ENCODE measurements around the gene ESR1. TPM values are rescaled to one million over a fixed set of nuclear protein-coding genes. Genes with fewer than 3 reads are reported as not detected.

ESR1 gene
- total RNA-seq, 1 experiment from 2014 or later: not detected

DNA sequence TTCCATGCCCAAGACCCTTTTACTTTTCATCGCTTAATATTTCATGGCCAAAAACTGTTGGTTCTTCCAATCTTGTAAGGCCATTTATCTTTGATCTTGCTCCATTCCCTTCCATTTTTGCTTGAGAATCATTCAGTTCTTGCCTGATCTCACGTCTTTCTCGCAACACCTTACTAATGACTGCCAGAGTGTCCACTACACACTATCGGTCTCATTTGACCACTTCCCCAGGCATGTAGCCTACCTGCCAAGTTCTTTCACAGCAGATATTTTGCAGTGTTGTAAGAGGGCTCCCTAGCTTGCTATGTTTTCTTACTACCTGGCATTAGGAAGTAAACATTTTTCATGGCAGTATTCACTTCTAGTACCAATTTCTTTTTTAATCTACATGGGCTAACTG is 248.0 kb downstream of the ESR1 start:
- no peak overlapping the region for H2BK20ac ChIP-seq (ENCODE audit: low read depth, low read length, poor library complexity, severe bottlenecking)
- H4K20me1 ChIP-seq (ENCODE audit: control insufficient read depth, insufficient read depth, insufficient read length): no peaks in the 10 kb centered on the region
- H3K9ac ChIP-seq (ENCODE audit: extremely low read depth, insufficient read length, low read length): no peak overlapping the region
- Mint-ChIP-seq H3K27ac (no peak overlapping the region), H3K36me3 (ENCODE audit: insufficient read depth in 1 of 3, low read depth in 3 of 3) (no peaks in the 10 kb centered on the region), H3K9me3 (no peaks in the 10 kb centered on the region), H3K4me1 (peaks cover 13 to 16% of the 10 kb centered on the region in 2 experiments), H3K27me3 (ENCODE audit: low read depth) (no peaks in the 10 kb centered on the region), H3K4me3 (no peak overlapping the region)
- no peak overlapping the region for H4K8ac ChIP-seq (replicated peaks; ENCODE audit: insufficient read length, low read depth, low read length)
- no peak overlapping the region for H2AK5ac ChIP-seq (ENCODE audit: insufficient read length, low read length)
- H3T11ph ChIP-seq (ENCODE audit: low read length): no peak overlapping the region
- H2AFZ ChIP-seq (ENCODE audit: low read length): no peak overlapping the region
- WGBS (ENCODE audit: extremely low coverage, insufficient read length, low lambda C conversion rate): no CpG with 5 or more reads among the region's 4 CpGs
- H2BK12ac ChIP-seq (ENCODE audit: insufficient read length, low read depth, low read length): no peak overlapping the region
- H3K27me3 ChIP-seq (ENCODE audit: insufficient read depth, low read length): no peaks in the 10 kb centered on the region
- TF ChIP-seq, protein P1, sequence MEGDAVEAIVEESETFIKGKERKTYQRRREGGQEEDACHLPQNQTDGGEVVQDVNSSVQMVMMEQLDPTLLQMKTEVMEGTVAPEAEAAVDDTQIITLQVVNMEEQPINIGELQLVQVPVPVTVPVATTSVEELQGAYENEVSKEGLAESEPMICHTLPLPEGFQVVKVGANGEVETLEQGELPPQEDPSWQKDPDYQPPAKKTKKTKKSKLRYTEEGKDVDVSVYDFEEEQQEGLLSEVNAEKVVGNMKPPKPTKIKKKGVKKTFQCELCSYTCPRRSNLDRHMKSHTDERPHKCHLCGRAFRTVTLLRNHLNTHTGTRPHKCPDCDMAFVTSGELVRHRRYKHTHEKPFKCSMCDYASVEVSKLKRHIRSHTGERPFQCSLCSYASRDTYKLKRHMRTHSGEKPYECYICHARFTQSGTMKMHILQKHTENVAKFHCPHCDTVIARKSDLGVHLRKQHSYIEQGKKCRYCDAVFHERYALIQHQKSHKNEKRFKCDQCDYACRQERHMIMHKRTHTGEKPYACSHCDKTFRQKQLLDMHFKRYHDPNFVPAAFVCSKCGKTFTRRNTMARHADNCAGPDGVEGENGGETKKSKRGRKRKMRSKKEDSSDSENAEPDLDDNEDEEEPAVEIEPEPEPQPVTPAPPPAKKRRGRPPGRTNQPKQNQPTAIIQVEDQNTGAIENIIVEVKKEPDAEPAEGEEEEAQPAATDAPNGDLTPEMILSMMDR (conservative IDR thresholded peaks at IDR 0.05): no peak
- no peak overlapping the region for H3K4ac ChIP-seq (ENCODE audit: low read depth, low read length)
- H3K9me3 ChIP-seq (ENCODE audit: control insufficient read depth, low read depth, low read length): no peaks in the 10 kb centered on the region
- H3K14ac ChIP-seq (ENCODE audit: insufficient read depth, low read length): no peak overlapping the region
- no peak overlapping the region for H3K23ac ChIP-seq (ENCODE audit: insufficient read length, low read depth, low read length)
- H3K79me2 ChIP-seq (ENCODE audit: insufficient read depth, low read length): no peaks in the 10 kb centered on the region
- H3K79me1 ChIP-seq (ENCODE audit: insufficient read depth, low read depth, low read length, poor library complexity, severe bottlenecking): no peaks in the 10 kb centered on the region
- no peak for DNase-seq
- no peak overlapping the region for H2BK120ac ChIP-seq (ENCODE audit: low read depth, low read length, poor library complexity, severe bottlenecking)
- no peak overlapping the region for H2BK15ac ChIP-seq (ENCODE audit: low read depth, low read length)
- no peak overlapping the region for H3K56ac ChIP-seq (ENCODE audit: insufficient read length, low read depth, low read length)
- no peak overlapping the region for H3K4me2 ChIP-seq (ENCODE audit: insufficient read depth, insufficient read length, low read length)
- no peak overlapping the region for H3K27ac ChIP-seq (ENCODE audit: insufficient read length, low read depth, low read length)
- no peak overlapping the region for H3K18ac ChIP-seq (ENCODE audit: insufficient read length, low read depth, low read length)
- H4K91ac ChIP-seq (ENCODE audit: insufficient read length, low read depth, low read length): no peak overlapping the region
- H3K23me2 ChIP-seq (ENCODE audit: insufficient read length, low read depth, low read length, poor library complexity, severe bottlenecking): no peaks in the 10 kb centered on the region
- H2BK5ac ChIP-seq (ENCODE audit: insufficient read length, low read length): no peak overlapping the region
- no peak overlapping the region for H4K5ac ChIP-seq (ENCODE audit: insufficient read length, low read depth, low read length)
- H3K4me1 ChIP-seq (ENCODE audit: insufficient read depth, low read length): no peaks in the 10 kb centered on the region; the same call in 1 of the 2 replicates
